ENCODE results near the gene HAND1. TPM values are rescaled to one million over a fixed set of nuclear protein-coding genes. Genes with fewer than 3 reads are reported as not detected.

The HAND1 gene
- total and polyA plus RNA-seq, 2 donors (not counting 1 experiment from before 2014, with no cell fraction given) = not detected

- H2AFZ ChIP-seq (ENCODE audit: insufficient read depth, low read depth, low read length, poor library complexity, severe bottlenecking) = peak overlapping the region; percentile 100
- Mint-ChIP-seq H3K27ac (peak overlapping the region; percentile 77), H3K27me3 (no peaks in the 10 kb centered on the region), H3K4me1 (peaks cover 53% of the 10 kb centered on the region), H3K4me3 (peak overlapping the region; percentile 90), H3K9me3 (ENCODE audit: insufficient read depth) (no peaks in the 10 kb centered on the region)
- H3K4me3 ChIP-seq (ENCODE audit: control extremely low read depth in 1 of 5, extremely low read depth in 1 of 5, insufficient read depth in 1 of 5, low read depth in 2 of 5, low read length in 4 of 5) = peak overlapping the region; percentile 27 to 99 (median 78)
- H3K27ac ChIP-seq (ENCODE audit: low read length in 2 of 2) = peak overlapping the region in 1 of 2 donors; percentile 69
- peak overlapping the region; percentile 91 for H3K4me2 ChIP-seq (replicated peaks; ENCODE audit: low read depth, low read length, poor library complexity, severe bottlenecking)
- peaks cover 74% of the 10 kb centered on the region for H3K79me2 ChIP-seq (ENCODE audit: control insufficient read depth, insufficient read depth, low read length)
- peaks cover 0 to 27% of the 10 kb centered on the region in 2 experiments for H3K36me3 ChIP-seq (replicated peaks in 1 of 2; ENCODE audit: control extremely low read depth in 1 of 2, control insufficient read depth in 1 of 2, extremely low read depth in 1 of 2, insufficient read depth in 2 of 2, low read length in 1 of 2)
- no peaks in the 10 kb centered on the region for H3K27me3 ChIP-seq (replicated peaks in 1 of 4; ENCODE audit: control extremely low read depth in 1 of 4, control insufficient read depth in 3 of 4, insufficient read depth in 4 of 4, low read length in 3 of 4)
- intact Hi-C loops (cut with micrococcal nuclease) = no loop called here
- POLR2A ChIA-PET = no interaction called here
- no peak for ATAC-seq (ENCODE audit: low read depth)
- TF ChIP-seq CTCF (IDR thresholded peaks at IDR 0.05) (no peak), EZH2 (IDR thresholded peaks at IDR 0.05; ENCODE audit: borderline replicate concordance, insufficient read depth, low read depth, low read length, poor library complexity, severe bottlenecking) (no peak)
- peaks cover 24 to 32% of the 10 kb centered on the region in 2 donors for H3K4me1 ChIP-seq (ENCODE audit: control insufficient read depth in 2 of 2, insufficient read depth in 2 of 2, low read length in 2 of 2)
- no peaks in the 10 kb centered on the region for H3K9me3 ChIP-seq (ENCODE audit: control extremely low read depth in 1 of 3, control insufficient read depth in 2 of 3, insufficient read depth in 1 of 3, low read length in 2 of 3)
- peak overlapping the region; percentile 93 for H3K9ac ChIP-seq (ENCODE audit: low read length)
- under 1% methylated on average over 87 of the region's 87 CpGs for WGBS (ENCODE audit: insufficient coverage)
- peak; percentile 51 for DNase-seq
- CTCF ChIA-PET = no interaction called here
- H4K20me1 ChIP-seq (ENCODE audit: control insufficient read depth, insufficient read depth, low read length, poor library complexity, severe bottlenecking) = peaks cover 17% of the 10 kb centered on the region
Measured at GRCh38 chr5:154446195-154447088, 31.6 kb downstream of the HAND1 start.
